ENCODE measurements around the gene SIPA1L3.
"Not testable (repeated sequence)": the region's sequence is repeated elsewhere in the genome, so short reads cannot be mapped to it uniquely, and the experiment has no call there.

Gene SIPA1L3

GRCh38 chr19:38044267-38045111 is 137.5 kb downstream of the SIPA1L3 start:
- DNase-seq (ENCODE audit: low read depth), result no peak

- DNase-seq (ENCODE audit: low read depth), result no peak
Measured at GRCh38 chr19:38045554-38046253, 138.7 kb downstream of the SIPA1L3 start.

GRCh38 chr19:38046254-38047048 is 139.4 kb downstream of the SIPA1L3 start:
- no peak for DNase-seq (ENCODE audit: low read depth)

DNA sequence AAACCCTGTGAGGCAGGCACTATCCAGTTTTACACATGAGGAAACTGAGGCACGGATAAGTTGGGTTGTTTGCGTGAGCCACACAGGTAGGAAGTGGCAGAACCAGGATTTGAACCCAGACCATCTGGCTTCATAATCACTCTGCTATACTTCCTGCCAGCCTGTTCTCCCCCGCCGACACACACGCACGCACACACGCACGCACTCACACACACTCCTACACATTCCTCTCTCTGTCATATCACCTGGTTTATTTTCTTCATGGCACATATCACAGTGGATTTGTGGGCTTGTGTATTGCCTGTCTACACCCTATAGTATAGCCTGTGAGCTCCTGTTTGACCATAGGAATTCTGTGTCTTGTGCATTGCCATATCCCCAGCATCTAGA is 140.0 kb downstream of the SIPA1L3 start:
- no peak for DNase-seq (ENCODE audit: low read depth)

DNA sequence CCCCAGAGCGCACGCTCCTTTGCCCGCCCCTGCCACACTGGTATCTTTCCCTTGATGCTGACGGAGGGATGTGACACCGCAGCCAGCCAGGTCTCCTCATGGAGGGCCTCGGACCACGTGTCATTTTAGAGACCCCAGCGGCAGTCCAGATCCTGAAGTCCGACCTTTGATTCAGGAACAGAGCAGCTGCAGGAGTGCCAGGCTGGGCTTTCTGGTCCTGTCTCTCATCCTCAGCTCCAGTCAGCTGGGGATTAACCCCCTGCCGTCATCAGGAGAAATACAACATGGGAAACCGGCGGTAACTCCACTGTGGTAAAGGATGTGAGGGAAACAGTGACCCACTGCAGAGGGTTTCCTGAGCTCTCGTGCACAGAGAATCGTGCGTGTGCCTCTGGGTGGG is 140.6 kb downstream of the SIPA1L3 start:
- DNase-seq (ENCODE audit: low read depth), result no peak

DNA sequence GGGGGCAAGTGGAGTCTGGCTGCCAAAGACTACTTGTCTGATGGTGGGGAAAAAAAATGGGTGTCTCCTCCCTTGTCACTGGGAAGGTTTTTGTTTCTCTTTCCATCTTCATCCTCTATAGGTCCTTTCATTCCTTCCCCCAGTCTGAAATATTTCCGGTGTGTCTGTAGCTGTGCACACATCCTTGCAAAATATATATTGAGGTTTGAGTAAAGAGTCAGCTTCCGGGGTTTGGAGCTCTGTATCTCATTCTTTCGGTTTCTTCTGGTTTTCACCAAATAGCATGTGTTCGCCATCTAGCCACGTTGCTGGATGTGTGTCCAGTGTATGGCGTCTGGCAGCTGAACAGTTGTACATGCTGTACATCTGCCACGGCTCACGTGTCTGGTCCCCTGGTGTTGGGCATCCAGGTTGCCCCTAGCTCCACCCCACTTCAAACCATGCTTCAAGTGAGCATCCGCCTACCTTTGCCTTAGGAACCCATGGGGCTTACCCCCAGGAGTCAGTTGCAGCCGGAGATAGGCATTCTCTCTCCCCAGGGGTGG is 142.2 kb downstream of the SIPA1L3 start:
- peak; percentile 13 for DNase-seq (ENCODE audit: low read depth)

GRCh38 chr19:38055010-38055409 is 148.0 kb downstream of the SIPA1L3 start:
- no peak for DNase-seq (ENCODE audit: low read depth)

DNA sequence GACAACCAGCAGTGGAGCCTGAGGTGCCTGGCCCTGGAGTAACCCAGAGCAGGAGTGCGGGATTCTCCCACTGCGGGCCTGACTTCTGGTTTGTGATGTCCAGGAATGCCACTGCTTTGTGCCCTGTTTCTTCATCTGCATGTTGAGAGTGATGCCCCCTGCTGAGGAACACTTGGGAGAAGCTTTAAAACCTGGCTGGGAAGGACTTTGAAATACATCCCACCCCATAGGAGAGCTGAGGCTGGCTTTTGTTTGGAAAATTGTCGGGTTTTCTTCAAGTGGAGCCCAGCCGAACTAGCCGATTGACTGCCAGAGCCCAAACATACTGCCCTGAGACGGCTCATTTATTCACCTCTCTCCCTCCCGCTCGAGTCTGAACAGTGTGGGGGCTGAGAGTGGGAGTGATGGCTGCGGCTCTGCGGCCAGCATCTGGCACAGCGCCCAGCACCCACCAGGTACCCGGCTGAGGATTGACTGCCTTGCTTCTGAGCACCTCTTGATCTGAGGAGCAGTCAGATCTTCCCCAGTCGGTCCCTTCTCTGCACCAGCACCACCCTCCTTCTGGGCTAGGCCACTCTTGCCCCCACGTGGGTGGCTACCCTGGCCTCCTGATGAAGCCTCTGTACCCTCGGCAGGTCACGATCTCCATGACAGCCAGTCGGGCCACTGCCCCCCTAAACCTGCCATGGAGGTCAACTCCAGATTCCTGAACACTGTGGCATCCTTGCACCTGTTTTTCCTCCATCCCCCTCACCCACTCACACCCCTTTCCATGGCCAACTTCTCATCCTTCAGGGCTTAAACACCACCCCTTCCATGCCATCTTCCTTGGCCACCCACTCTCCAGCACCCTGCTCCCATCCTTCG is 148.9 kb downstream of the SIPA1L3 start:
- DNase-seq (ENCODE audit: low read depth), result no peak

GRCh38 chr19:38056646-38057045 is 149.6 kb downstream of the SIPA1L3 start:
- no peak for DNase-seq (ENCODE audit: low read depth)

- no peak for DNase-seq (ENCODE audit: low read depth)
Measured at GRCh38 chr19:38057959-38058690, 151.1 kb downstream of the SIPA1L3 start.

DNA sequence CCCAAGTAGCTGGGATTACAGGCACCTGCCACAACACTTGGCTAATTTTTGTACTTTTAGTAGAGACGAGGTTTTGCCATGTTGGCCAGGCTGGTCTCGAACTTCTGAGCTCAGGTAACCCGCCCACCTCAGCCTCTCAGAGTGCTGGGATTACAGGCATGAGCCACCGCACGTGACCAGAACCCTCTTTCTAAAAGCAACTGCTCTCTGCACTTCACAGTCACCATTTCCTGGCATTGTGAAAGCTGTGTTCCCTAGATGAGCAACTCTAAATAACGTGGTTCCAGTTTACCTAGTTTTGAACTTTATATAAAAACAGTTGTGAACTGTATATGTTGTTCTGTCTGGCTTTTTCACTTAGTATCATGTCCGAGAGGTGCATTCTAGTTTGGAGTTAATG is 152.9 kb downstream of the SIPA1L3 start:
- DNase-seq (ENCODE audit: low read depth), result no peak

GRCh38 chr19:38060331-38060730 is 153.3 kb downstream of the SIPA1L3 start:
- DNase-seq (ENCODE audit: low read depth), result no peak

DNA sequence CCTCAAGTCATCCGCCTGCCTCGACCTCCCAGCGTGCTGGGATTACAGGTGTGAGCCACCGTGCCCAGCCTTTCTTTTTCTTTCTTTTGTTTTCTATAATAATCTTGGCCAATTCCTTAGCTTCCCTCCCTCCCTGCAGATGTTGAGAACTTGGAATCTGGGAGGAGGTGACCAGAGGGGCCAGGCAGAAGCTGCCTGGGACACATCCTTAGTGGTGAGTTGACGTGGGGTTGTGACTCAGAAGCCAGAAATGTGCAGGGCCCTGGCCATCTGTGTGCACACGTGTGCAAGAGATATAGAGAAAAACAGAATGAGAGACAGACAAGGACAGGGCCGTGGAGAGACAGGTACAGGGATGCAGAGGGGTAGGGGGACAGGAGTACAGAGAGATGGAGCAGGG is 154.3 kb downstream of the SIPA1L3 start:
- no peak for DNase-seq (ENCODE audit: low read depth)

DNA sequence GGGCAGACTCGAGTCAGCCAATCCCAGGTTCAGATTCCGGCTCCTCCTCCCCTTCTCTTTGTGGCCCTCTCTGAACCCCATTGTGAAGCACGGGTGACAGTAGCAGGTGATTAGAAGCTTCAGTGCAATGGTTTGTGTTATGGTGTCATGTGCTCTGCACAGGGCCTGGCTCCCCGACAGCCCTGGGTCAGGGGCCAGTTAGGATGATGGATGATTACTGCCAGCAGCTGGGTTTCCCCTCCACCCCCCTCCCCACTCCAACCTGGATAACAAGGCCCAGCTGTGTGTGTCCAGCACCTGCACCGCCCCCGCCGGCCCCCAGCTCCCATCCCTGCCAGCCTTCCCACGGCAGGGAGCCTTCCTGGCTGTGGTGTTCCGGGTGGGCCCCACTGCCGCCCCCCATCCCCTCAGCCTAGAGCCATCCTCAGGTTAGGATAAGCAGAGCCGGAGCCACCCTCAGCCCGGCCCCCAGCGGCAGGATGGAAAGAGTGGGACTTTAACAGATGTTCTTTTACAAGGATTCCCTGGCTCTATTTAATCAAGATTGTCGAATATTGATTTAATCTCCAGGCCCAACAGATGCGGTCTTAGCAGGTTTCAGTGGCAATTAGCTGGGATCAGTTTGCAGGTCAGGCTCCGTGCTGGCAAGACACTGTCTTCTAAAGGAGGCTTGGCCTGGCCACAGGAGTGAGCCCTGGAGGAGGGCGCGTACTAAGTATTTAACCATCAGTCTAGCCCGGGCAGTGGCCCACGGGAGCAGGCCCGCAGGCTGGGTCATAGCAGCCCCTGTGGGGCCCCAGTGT is 156.2 kb downstream of the SIPA1L3 start:
- no peak for DNase-seq (ENCODE audit: low read depth)

DNA sequence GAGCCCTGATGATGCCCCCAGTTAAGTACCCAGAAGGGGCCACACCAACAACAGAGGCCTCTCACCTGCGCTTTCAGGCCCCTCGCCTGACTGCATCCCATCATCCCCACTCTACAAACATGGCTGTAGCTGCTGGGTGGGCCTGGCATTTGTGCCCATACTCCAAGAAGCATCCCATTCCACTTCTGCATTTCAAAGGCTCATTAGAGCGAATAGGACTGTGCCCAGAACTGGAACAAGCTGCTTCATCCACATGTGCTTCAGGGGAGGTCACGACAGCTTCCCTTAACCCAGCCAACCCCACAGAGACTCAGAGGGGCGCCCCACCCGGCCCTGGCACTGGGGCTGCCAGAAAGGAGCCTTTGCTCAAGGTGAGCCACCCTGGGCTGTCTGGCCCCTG is 156.9 kb downstream of the SIPA1L3 start:
- DNase-seq (ENCODE audit: low read depth), result no peak

GRCh38 chr19:38064661-38065425 is 157.8 kb downstream of the SIPA1L3 start:
- DNase-seq (ENCODE audit: low read depth), result no peak

DNA sequence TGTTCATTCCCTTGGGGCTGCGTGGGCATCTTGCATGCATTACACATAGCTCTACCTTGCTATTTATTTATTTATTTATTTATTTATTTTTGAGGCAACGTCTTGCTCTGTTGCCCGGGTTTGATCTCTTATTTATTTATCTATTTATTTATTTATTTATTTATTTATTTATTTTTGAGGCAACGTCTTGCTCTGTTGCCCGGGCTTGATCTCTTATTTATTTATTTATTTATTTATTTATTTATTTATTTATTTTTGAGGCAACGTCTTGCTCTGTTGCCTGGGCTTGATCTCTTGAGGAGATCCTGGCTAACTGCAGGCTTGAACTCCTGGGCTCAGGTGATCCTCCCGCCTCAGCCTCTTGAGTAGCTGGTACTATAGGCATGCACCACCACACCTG is 158.8 kb downstream of the SIPA1L3 start:
- not testable (repeated sequence) for DNase-seq (ENCODE audit: low read depth)

DNA sequence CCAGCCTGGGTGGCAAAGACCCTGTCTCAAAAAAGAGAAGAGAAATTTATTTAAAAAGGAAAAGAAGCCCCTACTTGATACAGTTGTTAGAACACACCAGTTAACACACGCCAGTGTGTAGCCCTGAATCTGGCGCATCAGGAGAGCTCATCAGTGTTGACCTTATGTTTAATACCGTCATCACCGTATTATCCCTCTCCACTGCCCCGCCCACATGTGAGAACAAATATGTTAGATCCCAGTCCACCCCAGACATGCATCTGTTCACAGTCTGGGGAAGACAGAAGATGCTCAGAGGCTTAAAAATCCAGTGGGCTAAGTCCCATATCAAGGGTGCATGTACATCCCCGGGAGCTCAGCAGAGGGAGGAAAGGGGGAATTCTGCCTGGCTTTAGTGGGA is 161.8 kb downstream of the SIPA1L3 start:
- no peak for DNase-seq (ENCODE audit: low read depth)

DNA sequence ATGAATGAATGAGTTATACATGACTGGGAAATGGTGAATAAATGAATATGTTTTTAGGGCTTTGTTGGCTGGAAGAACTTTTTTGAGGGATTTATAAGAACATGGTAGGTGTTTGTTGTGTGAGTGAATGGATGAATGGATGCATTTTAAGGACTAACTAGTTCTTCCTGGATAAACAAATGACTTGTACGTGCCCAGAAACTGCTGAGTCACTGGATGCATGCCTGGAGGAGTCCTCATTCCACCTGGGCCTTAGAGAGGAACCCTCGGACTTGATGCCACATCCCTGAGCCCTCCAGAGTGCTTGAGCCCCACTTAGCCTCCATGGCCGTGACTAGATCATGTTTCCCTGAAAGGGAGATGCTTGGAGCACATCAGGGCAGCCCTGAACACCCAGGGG is 163.6 kb downstream of the SIPA1L3 start:
- DNase-seq (ENCODE audit: low read depth), result no peak

Data from T follicular helper cell (primary cell).